Measurements from ENCODE around the gene CA10.

CA10 gene

GRCh38 chr17:52105591-52105990 is 52.9 kb downstream of the CA10 start:
- Histone ChIP-seq H4K20me1 (ENCODE audit: insufficient read depth, low read length) (no peaks in the 10 kb centered on the region), H3F3A (ENCODE audit: insufficient read depth, low read length) (no peaks in the 10 kb centered on the region)
- TF ChIP-seq CTCF (IDR thresholded peaks at IDR 0.05; ENCODE audit: low read length), result no peak
- no peak for TF ChIP-seq EZH2 (IDR thresholded peaks at IDR 0.05; ENCODE audit: borderline replicate concordance, low read length)

GRCh38 chr17:52096056-52096455 is 62.5 kb downstream of the CA10 start:
- no peak overlapping the region for H3K4me2 ChIP-seq (ENCODE audit: low read length)
- no peaks in the 10 kb centered on the region for H3K9me3 ChIP-seq (ENCODE audit: low read length)
- no peak for TF ChIP-seq CTCF (IDR thresholded peaks at IDR 0.05; ENCODE audit: low read length)
- TF ChIP-seq EZH2 (IDR thresholded peaks at IDR 0.05; ENCODE audit: borderline replicate concordance, low read length), result no peak
- no peaks in the 10 kb centered on the region for H3K9me2 ChIP-seq (ENCODE audit: low read depth, low read length)
- H3K27me3 ChIP-seq (ENCODE audit: insufficient read depth, low read length), result no peaks in the 10 kb centered on the region
- H3K4me3 ChIP-seq (ENCODE audit: low read depth, low read length, poor library complexity, severe bottlenecking), result no peak overlapping the region
- no peak overlapping the region for H2AFZ ChIP-seq (ENCODE audit: low read length)
- no peak overlapping the region for H3K9ac ChIP-seq (ENCODE audit: low read length)
- no peaks in the 10 kb centered on the region for H3K79me2 ChIP-seq (ENCODE audit: insufficient read depth, low read length)
- no peaks in the 10 kb centered on the region for H4K20me1 ChIP-seq (ENCODE audit: insufficient read depth, low read length)
- no peak overlapping the region for H3K27ac ChIP-seq (ENCODE audit: low read depth, low read length, poor library complexity, severe bottlenecking)
- H3K36me3 ChIP-seq (ENCODE audit: insufficient read depth, low read length), result no peaks in the 10 kb centered on the region
- no peaks in the 10 kb centered on the region for H3K4me1 ChIP-seq (ENCODE audit: insufficient read depth, low read length, severe bottlenecking)
- H3F3A ChIP-seq (ENCODE audit: insufficient read depth, low read length), result no peaks in the 10 kb centered on the region

More at GRCh38 chr17:52105591-52105990, 52.9 kb downstream of the CA10 start:
- Histone ChIP-seq H3K4me3 (ENCODE audit: low read depth, low read length, poor library complexity, severe bottlenecking) (no peak overlapping the region), H3K9me2 (ENCODE audit: low read depth, low read length) (no peaks in the 10 kb centered on the region), H3K36me3 (ENCODE audit: insufficient read depth, low read length) (no peaks in the 10 kb centered on the region), H3K4me1 (ENCODE audit: insufficient read depth, low read length, severe bottlenecking) (no peaks in the 10 kb centered on the region), H3K4me2 (ENCODE audit: low read length) (no peak overlapping the region), H3K9ac (ENCODE audit: low read length) (no peak overlapping the region), H2AFZ (ENCODE audit: low read length) (no peak overlapping the region), H3K27ac (ENCODE audit: low read depth, low read length, poor library complexity, severe bottlenecking) (no peak overlapping the region), H3K9me3 (ENCODE audit: low read length) (no peaks in the 10 kb centered on the region), H3K27me3 (ENCODE audit: insufficient read depth, low read length) (no peaks in the 10 kb centered on the region), H3K79me2 (ENCODE audit: insufficient read depth, low read length) (no peaks in the 10 kb centered on the region)

GRCh38 chr17:52084176-52084575 is 74.3 kb downstream of the CA10 start:
- Histone ChIP-seq H3F3A (ENCODE audit: insufficient read depth, low read length) (no peaks in the 10 kb centered on the region), H3K9me3 (ENCODE audit: low read length) (no peaks in the 10 kb centered on the region), H3K79me2 (ENCODE audit: insufficient read depth, low read length) (no peaks in the 10 kb centered on the region), H3K4me2 (ENCODE audit: low read length) (no peak overlapping the region), H3K4me1 (ENCODE audit: insufficient read depth, low read length, severe bottlenecking) (no peaks in the 10 kb centered on the region), H3K9ac (ENCODE audit: low read length) (no peak overlapping the region), H4K20me1 (ENCODE audit: insufficient read depth, low read length) (no peaks in the 10 kb centered on the region), H3K27me3 (ENCODE audit: insufficient read depth, low read length) (no peaks in the 10 kb centered on the region), H2AFZ (ENCODE audit: low read length) (no peak overlapping the region), H3K36me3 (ENCODE audit: insufficient read depth, low read length) (no peaks in the 10 kb centered on the region), H3K27ac (ENCODE audit: low read depth, low read length, poor library complexity, severe bottlenecking) (no peak overlapping the region), H3K4me3 (ENCODE audit: low read depth, low read length, poor library complexity, severe bottlenecking) (no peak overlapping the region), H3K9me2 (ENCODE audit: low read depth, low read length) (no peaks in the 10 kb centered on the region)
- TF ChIP-seq CTCF (IDR thresholded peaks at IDR 0.05; ENCODE audit: low read length) (no peak), EZH2 (IDR thresholded peaks at IDR 0.05; ENCODE audit: borderline replicate concordance, low read length) (no peak)
